COLO668 (cell line): Measurements from ENCODE around the gene ADH1A.
"Not testable (repeated sequence)": the region's sequence is repeated elsewhere in the genome, so short reads cannot be mapped to it uniquely, and the experiment has no call there.

Experiments
- DNase-seq: peaks from one replicate; lab custom pipeline; 2025; ENCODE audit not compliant: unreplicated experiment; lab: John Stamatoyannopoulos, UW

The ADH1A gene

DNA sequence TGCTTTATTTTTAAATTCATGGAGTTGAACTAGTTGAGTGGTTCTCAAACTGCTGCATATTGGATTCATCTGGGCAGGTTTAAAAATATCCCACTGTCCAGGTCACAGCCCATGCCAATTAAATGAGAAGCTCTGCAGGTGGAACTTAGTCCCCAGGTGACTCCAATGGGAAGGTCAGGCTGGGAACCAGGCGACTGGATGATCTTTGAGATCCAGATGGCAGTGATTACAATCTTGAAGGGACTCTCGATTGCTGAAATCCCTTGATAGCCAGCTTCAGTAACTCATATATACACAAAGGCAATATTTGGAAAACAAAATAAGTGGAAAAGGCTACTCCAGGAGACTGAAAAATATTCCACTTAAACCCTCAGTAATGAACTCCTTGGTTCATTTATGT lies 8.1 kb downstream of the ADH1A start:
- DNase-seq, result no peak

DNA sequence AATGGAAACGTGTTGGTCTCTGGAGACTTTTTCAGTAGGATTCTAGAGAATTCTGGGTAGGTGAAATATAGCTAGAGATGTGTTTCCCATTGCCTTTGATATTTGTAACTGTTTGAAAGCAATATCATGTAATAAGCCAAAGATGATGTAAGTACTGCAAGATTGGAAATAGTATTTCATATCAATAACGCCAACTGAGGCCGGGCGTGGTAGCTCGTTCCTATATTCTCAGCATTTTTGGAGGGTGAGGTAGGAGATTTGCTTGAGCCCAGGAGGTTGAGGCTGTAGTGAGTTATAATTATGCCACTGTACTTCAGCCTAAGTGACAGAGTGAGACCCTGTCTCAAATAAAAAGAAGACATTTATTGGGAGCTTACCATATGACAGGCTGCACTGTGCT lies 9.5 kb downstream of the ADH1A start:
- DNase-seq, result no peak

DNA sequence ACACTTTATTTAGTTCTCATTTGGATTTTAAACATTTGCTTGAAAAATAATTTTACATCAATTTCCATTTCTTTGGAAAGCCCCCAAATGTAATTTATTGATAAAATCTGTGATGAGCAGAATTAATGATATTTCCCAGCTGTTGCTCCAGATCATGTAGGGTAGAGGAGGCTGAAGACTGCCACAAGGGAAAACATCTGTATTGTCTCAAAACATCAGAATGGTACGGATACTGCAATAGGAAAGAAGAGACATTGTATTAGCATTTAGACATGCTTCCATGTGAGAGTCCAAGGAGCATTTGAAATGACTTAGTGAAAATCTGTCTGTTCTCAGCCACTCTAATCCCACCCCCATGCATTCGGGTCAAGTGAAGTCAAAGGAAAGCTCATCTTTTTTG lies 14.4 kb downstream of the ADH1A start:
- DNase-seq, result no peak

DNA sequence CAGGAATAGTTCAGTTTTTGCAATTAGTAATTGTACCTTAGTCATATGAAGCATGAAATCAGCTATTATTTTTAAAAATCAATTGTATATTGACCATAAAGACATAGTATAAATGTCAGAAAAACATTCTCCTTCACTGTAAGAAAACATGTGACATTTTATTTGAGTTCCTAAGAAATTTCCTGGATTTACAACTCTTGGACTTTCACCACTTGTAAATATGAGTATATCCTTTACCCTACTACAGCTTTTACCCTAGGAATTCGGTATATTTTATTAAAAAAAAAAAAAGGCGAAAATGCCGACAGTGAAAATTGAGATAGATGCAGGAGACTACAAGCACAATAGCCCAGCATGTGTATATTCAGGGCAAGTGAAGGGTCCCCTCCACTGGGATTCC lies 14.9 kb downstream of the ADH1A start:
- no peak for DNase-seq

DNA sequence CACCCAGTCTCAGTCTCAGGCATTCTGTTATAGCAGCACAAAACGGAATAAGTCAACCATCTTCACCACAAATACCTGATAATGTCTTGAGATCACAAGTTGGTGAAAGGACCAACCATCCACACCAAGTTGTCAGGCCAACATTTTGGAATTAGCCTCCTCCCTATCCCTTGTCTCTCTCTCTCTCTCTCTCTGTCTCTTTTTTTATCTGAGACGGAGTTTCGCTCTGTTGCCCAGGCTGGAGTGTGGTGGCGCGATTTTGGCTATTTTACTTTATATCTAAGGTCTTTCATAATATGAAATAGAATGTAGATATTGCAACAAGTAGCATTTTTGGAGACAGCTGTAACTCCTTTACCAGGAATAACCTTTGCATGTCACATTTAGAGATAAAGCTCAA lies 15.7 kb downstream of the ADH1A start:
- DNase-seq, result no peak

DNA sequence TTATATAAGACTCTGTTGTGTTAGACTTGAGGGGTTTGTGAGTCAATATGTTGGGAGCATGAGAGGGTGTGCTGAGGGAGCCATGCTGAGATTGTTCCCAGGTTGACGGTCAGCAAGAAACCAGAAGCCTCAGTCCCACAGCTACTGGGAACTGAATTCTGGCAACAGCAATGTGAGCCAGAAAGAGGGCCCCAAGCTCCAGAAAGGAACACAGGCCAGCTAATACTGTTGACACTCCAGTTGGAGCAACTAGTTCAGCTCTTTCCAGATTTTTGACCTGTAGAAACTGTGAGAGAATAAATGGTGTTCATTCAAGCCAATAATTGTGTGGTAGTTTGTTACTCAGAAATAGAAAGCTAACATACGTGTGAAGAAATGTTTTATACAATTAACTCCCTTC lies 17.1 kb downstream of the ADH1A start:
- no peak for DNase-seq

DNA sequence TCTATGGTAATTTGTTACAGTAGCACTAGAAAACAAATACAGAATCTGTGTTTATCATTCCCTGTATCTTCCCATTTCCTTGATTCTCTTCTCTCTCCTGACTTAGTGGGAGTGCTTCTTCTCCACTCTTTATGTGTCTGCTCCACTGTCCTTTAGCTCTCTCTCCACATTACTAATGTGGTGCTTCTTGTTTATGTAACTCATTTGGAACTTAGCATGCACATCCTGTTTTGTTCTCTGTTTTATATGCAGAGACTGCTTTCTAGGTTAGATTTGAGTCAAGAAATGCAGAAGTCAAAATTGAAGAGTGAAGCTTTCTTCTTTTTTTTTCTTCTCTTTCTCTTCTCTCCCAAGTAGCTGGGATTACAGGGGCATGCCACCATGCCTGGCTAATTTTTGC lies 25.9 kb downstream of the ADH1A start:
- DNase-seq, result no peak

DNA sequence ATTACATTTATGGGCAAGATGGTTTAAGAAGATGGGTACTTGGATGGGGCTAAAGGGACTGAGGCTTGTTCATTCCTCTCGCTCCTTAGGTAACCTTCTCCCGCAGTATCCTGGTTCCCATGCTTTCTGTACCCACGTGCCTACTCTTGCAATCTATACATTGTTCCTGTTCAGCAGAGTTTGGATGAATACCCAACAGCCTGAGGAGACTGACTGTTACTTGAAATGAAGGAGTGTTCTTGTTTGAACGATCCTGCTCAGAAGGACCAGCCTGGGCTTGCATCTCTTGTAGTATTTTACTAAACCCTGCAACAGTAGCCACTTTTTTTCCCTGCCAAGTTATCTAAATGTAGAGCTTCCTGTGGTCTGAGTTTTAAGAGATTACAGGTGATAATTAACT lies 38.0 kb downstream of the ADH1A start:
- no peak for DNase-seq

DNA sequence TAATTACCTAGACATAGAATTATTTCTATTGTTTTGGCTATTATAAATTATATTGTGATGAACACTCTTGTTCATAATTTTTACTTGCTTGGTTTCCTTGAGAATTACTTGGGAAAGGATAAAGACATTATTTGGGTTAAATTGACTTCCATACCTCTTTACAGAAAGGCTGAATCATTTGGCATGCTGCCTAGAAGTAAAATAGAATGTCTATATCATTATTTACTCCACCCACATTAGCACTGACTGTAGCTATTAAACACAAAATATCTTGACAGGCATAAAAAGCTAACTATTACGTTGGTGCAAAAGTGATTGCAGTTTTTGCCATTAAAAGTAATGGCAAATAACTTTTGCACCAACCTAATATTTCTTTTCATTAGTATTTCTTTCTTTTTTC lies 42.1 kb downstream of the ADH1A start:
- DNase-seq, result no peak

DNA sequence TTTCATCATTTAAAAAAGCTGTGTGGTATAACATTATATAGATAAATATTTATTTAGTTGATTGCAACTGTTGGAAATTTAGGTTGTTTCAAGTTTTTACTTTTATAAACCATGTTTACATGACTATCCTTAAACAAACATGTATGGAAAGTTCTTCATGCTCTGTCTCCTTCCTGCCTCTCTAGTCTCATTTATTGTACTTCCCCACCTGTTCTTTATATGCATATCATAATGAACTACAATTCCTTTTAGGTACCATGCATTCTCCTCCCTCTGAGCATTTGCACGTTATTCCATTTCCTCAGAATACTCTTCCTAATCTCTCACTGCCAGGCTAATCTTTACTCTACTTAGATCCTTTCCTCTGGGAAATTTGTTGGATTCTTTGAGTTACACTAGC lies 54.8 kb downstream of the ADH1A start:
- no peak for DNase-seq

DNA sequence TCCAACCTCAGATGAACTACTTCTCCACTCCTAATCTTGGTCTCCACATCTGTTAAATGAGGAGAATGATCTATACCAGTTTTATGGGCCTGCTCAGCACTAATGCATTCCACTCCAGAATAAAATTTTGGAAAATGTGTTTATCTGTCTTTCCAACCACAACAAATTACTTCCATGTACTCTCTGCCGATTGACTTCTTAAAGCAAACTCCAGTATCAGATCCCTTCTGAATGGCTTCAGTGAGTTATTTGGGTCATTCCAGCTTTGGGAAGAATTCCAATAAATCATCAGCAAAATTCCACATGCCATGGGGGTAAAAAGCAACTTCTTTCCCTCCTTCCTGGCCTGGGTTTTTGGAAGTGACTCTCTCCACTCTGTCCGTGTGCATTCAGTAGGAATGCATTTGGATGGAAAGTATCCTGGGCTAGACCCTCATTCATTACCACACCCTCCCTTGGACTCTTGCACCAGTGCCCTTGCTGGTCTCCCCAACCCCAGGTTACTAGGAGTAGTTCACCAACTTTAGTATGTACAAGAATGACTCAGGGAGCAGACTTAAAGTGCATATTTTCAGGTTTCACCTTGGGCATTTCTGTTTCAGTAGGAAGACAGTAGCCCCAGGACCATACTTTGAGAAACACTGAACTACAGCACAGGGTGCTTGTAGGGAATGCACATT lies 56.3 kb downstream of the ADH1A start:
- no peak for DNase-seq

DNA sequence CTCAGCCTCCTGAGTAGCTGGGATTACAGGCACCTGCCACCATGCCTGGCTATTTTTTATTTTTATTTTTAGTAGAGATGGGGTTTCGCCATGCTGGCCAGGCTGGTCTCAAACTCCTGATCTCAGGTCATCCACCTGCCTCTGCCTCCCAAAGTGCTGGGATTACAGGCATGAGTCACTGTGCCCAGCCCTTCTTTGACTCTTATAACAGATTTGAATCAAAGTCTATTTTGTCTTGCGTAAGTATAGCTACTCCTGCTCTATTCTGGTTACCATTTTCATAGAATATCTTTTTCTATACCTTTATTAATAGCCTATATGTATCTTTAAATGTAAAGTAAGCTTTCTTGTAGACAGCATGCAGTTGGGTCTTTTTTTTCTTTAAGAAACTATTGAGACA lies 57.4 kb downstream of the ADH1A start:
- not testable (repeated sequence) for DNase-seq

DNA sequence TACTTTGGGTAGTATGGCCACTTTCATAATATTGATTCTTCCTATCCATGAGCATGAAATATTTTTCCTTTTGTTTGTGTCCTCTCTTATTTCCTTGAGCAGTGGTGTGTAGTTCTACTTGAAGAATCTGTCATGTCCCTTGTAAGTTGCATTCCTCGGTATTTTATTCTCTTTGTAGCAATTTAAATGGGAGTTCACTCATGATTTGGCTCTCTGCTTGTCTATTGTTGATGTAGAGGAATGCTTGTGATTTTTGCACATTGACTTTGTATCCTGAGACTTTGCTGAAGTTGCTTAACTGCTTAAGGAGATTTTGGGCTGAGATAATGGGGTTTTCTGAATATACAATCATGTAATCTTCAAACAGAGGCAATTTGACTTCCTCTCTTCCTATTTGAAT lies 62.1 kb downstream of the ADH1A start:
- not testable (repeated sequence) for DNase-seq

DNA sequence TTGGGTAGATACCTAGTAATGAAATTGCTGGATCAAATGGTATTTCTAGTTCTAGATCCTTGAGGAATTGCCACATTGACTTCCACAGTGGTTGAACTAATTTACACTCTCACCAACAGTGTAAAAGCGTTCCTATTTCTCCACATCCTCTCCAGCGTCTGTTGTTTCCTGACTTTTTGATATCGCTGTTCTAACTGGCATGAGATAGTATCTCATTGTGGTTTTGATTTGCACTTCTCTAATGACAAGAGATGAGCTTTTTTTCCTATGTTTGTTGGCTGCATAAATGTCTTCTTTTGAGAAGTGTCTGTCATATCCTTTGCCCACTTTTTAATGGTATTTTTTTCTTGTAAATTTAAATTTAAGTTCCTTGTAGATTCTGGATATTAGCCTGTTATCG lies 63.1 kb downstream of the ADH1A start:
- DNase-seq, result not testable (repeated sequence)
